ENCODE results near the gene CKLF. TPM values are rescaled to one million over a fixed set of nuclear protein-coding genes. Genes with fewer than 3 reads are reported as not detected.
"Not testable (repeated sequence)": the region's sequence is repeated elsewhere in the genome, so short reads cannot be mapped to it uniquely, and the experiment has no call there.

Gene CKLF
- total RNA-seq, 2 experiments from 2014 or later, result 124 to 132 TPM

DNA sequence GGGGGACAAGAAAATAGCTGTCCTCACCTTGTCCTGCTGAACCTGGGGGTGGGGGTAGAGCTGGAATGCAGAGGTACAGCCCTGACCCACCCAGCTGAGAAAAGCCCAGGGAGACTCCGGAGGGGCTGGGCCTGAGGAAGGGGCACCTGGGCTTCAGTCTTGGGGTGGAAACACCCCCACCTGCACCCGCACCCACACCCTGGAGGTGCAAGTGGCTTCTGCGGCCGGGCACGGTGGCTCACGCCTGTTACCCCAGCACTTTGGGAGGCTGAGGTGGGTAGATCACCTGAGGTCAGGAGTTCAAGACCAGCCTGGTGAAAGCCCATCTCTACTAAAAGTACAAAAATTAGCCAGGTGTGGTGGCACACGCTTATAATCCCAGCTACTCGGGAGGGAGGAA is 59.5 kb downstream of the CKLF start:
- POLR2A ChIA-PET, H3K9me3 Mint-ChIP-seq, H3K27me3 Mint-ChIP-seq, H3K4me3 Mint-ChIP-seq, DNase-seq, CTCF ChIA-PET, H3K27ac Mint-ChIP-seq: not testable (repeated sequence)
- H3K36me3 Mint-ChIP-seq (ENCODE audit: low read depth), result peaks cover 41% of the 10 kb centered on the region
- H3K4me1 Mint-ChIP-seq, result peaks cover 20% of the 10 kb centered on the region

DNA sequence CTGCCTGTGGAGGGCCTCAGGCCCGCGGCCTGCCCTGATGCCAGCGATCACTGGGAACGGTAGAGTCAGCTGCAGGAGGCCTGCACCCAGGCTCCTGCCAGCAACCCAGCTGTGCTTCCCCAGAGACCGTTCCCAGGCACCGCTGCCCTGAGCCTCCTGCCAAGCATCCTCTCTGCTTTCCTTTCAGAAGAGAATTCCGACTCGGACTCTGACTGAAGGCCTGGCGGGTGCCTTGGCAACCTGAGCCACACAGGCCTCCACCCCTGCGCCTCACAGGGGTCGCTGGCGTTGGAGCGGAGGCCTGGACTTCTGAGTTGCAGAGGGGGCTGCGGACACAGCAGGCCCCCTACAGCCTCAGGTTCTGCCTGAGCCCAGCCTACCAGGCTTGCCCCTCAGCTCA is 60.0 kb downstream of the CKLF start:
- Mint-ChIP-seq H3K36me3 (ENCODE audit: low read depth) (peaks cover 38% of the 10 kb centered on the region), H3K27me3 (no peaks in the 10 kb centered on the region)
- CTCF ChIA-PET, result interaction anchor here (0.6 kb wide), 1 partner anchor 337 kb away, joined by 3 read pairs; no protein-coding TSS in a partner anchor

DNA sequence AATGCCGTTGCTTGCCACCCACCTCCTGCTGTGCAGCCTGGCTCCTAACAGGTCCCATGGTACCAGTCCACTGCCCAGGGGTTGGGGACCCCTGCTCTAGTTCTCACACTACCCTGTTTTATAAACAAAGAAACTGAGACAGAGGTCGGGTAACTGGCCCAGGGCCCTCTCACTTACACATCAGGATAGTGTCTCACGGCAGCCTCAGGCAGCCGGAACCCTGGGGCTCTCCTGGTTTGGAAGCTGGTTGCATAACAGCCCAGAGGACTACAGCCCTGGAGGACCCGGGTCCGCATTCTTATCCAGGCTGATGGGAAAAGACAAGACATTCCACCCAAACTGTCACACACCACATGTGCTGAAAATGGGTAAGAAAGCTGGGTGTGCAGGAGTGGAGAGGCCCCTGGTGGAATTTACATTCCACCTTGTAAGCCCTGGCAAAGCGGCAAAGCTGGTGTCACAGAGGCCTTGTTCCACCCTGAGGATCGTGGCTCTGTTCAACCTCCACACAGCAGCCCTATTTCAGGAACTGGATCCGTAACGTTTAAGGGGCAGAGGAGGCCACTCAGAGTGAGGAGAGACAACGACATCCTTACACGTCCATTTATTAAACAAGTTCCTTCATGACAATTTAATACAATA is 61.9 kb downstream of the CKLF start:
- Mint-ChIP-seq H3K4me1 (no peaks in the 10 kb centered on the region), H3K9me3 (no peaks in the 10 kb centered on the region), H3K27ac (no peak overlapping the region), H3K4me3 (no peak overlapping the region), H3K27me3 (no peaks in the 10 kb centered on the region), H3K36me3 (ENCODE audit: low read depth) (peaks cover 30% of the 10 kb centered on the region)
- ChIA-PET CTCF (interaction anchor here (1.1 kb wide), 1 partner anchor 131 kb away, joined by 3 read pairs; no protein-coding TSS in a partner anchor), POLR2A (no interaction called here)
- DNase-seq, result no peak

More for the DNA sequence above, 60.0 kb downstream of the CKLF start:
- H3K4me1 Mint-ChIP-seq, result peaks cover 15% of the 10 kb centered on the region
- DNase-seq, result no peak
- POLR2A ChIA-PET, result no interaction called here
- H3K27ac Mint-ChIP-seq, result no peak overlapping the region
- H3K9me3 Mint-ChIP-seq, result no peaks in the 10 kb centered on the region
- H3K4me3 Mint-ChIP-seq, result no peak overlapping the region

Other genes with a start within 250 kb of the CKLF start
- gene CDH5, start 185.9 kb upstream of the CKLF start, total RNA-seq, result not detected
- gene BEAN1, start 125.3 kb upstream of the CKLF start, total RNA-seq, result not detected
- gene TK2, start 2.5 kb upstream of the CKLF start, total RNA-seq, result 1 to 10 TPM; 7.4 to 9.3 TPM
- gene CMTM1, start 13.9 kb downstream of the CKLF start, total RNA-seq, result 10 to 100 TPM; 12.3 to 15.3 TPM
- gene CMTM2, start 26.9 kb downstream of the CKLF start, total RNA-seq, result under 1 TPM; 0.73 to 0.97 TPM
- gene CMTM3, start 52.1 kb downstream of the CKLF start, total RNA-seq, result 100 to 1,000 TPM; 100 to 107 TPM
- gene CMTM4, start 144.2 kb downstream of the CKLF start, total RNA-seq, result under 1 TPM; 0.73 to 0.84 TPM
- gene DYNC1LI2, start 199.0 kb downstream of the CKLF start, total RNA-seq, result 10 to 100 TPM; 53.9 to 65.9 TPM
- gene TERB1, start 249.0 kb downstream of the CKLF start, total RNA-seq, result under 1 TPM; 0.15 to 0.27 TPM